CD4-positive, CD25-positive, alpha-beta regulatory T cell (primary cell): ENCODE measurements around the gene PITPNM1. TPM values are rescaled to one million over a fixed set of nuclear protein-coding genes. Genes with fewer than 3 reads are reported as not detected.

Experiments used
- ATAC-seq, 2 donors: fragments of 150-1000 bp; cut with Tn5 transposase; one replicate each; pipeline ENCODE4 v1.10.0; 2021; ENCODE audit warnings: low read depth in 2 of 2, moderate number of reproducible peaks in 2 of 2, moderate library complexity in 1 of 2
- DNase-seq, 3 donors: peaks; one replicate each; pipeline versions ENCODE4 v3.0.0 to v3.0.0-alpha.2; 2012 to 2022; ENCODE audit warnings: mixed read lengths in 1 of 3
- H3K27ac ChIP-seq: one replicate; pipeline ENCODE4 v1.7.0; 2013; ENCODE audit warnings: mild to moderate bottlenecking, low read length; ENCODE audit not compliant: insufficient read depth, poor library complexity, severe bottlenecking
- H3K27me3 ChIP-seq: one replicate; pipeline ENCODE4 v1.7.0; 2013; ENCODE audit warnings: low read length; ENCODE audit not compliant: control insufficient read depth, insufficient read depth
- H3K36me3 ChIP-seq: one replicate; pipeline ENCODE4 v1.7.0; 2013; ENCODE audit warnings: mild to moderate bottlenecking, low read length, moderate library complexity; ENCODE audit not compliant: control insufficient read depth, insufficient read depth
- H3K4me1 ChIP-seq: 2 replicates; pipeline ENCODE4 v1.7.0; 2013; ENCODE audit warnings: mild to moderate bottlenecking, low read length; ENCODE audit not compliant: insufficient read depth, control insufficient read depth, poor library complexity, severe bottlenecking
- H3K4me3 ChIP-seq: one replicate; pipeline ENCODE4 v1.7.0; 2013; ENCODE audit warnings: low read depth, mild to moderate bottlenecking, low read length, moderate library complexity
- H3K9me3 ChIP-seq, 2 experiments: 1 replicate in 1 of 2; 2 replicates in 1 of 2; pipeline ENCODE4 v1.7.0; 2013; ENCODE audit warnings: low read length in 2 of 2, mild to moderate bottlenecking in 1 of 2, moderate library complexity in 1 of 2; ENCODE audit not compliant: control insufficient read depth in 2 of 2
- H3K27ac Mint-ChIP-seq, 3 donors: one replicate each; pipeline ENCODE4 v1.8.0; 2020 to 2022; ENCODE audit warnings: mild to moderate bottlenecking in 3 of 3, mixed read lengths in 3 of 3, moderate library complexity in 2 of 3
- H3K27me3 Mint-ChIP-seq: one replicate; pipeline ENCODE4 v1.8.0; 2022; ENCODE audit warnings: mild to moderate bottlenecking, mixed read lengths
- H3K36me3 Mint-ChIP-seq: one replicate; pipeline ENCODE4 v1.8.0; 2020; ENCODE audit warnings: mixed read lengths
- H3K4me1 Mint-ChIP-seq, 4 donors: one replicate each; pipeline ENCODE4 v1.8.0; 2020 to 2022; ENCODE audit warnings: mixed read lengths in 4 of 4, mild to moderate bottlenecking in 1 of 4
- H3K4me3 Mint-ChIP-seq, 4 donors: one replicate each; pipeline ENCODE4 v1.8.0; 2020 to 2022; ENCODE audit warnings: mild to moderate bottlenecking in 4 of 4, mixed read lengths in 4 of 4, moderate library complexity in 3 of 4
- H3K9me3 Mint-ChIP-seq, 7 donors: one replicate each; pipeline ENCODE4 v1.8.0; 2020 to 2022; ENCODE audit warnings: mixed read lengths in 7 of 7, mild to moderate bottlenecking in 3 of 7, moderate library complexity in 2 of 7
- polyA plus RNA-seq, 4 donors: library from polyadenylated mRNA; unstranded; fragments of 300-500 nt; fragmentation: Illumina TruSeq; gene quantifications; one replicate each; pipeline ENCODE4 v1.2.3, GENCODE V29; 2021
- total RNA-seq: library from RNA; stranded (reverse); gene quantifications from one replicate; pipeline ENCODE4 v1.2.3, GENCODE V29; 2022

The PITPNM1 gene
- total and polyA plus RNA-seq, 5 donors from 2014 or later = 15.7 to 116 (median 17.9) TPM

DNA sequence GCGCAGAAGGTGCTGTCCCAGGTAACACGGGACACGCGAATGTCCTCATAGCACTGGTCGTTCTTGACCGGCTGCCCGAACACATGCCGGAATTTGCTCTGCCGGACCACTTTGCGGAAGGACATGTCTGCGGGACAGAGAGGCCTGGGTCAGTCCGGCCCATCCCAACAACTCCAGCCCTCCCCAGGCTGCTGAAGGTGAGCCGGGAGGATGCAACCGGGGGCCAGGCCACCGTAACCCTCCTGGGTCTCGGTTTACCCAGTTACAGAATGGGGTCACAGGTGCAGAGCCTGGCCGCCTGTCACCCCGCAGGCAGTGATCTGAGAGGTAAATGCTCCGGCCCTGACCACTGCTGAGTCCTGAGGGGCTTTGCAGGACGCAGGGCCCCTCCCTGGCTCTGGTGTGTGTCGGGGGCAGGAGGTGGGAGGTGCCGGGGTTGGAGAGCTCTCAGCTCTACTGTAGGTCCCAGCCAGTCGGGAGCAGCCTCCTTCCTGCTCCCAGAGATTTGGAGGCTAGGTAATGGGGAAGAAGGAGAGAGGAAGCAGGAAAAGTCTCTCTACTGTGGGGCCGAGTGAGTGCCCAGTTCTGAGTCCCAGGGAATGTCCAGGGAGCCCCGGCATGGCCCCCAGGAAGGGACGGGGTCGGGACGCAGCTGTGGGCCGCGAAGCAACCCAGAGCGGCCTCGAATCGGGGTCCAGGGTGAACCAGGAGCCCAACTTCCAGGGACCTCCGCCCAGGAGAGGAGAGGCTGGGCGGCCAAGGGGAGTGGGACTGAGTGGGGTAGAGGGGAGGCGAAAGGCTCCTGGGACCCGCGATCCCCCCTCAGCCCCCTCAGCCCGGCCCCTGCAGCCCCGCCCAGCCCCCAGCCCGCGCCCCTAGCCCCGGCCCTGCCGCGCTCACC lies 62.4 kb downstream of the PITPNM1 start:
- Histone ChIP-seq H3K27me3 (no peaks in the 10 kb centered on the region), H3K36me3 (no peaks in the 10 kb centered on the region), H3K9me3 (no peaks in the 10 kb centered on the region), H3K4me3 (no peak overlapping the region), H3K27ac (peak overlapping the region; percentile 94), H3K4me1 (peaks cover 97% of the 10 kb centered on the region)
- H3K9me3 Mint-ChIP-seq = peaks cover 0 to 2% (median 0%) of the 10 kb centered on the region in 7 donors
- H3K4me1 Mint-ChIP-seq = peaks cover 11 to 85% (median 51%) of the 10 kb centered on the region in 4 donors
- no peaks in the 10 kb centered on the region for H3K27me3 Mint-ChIP-seq
- peak overlapping the region; percentile 57 to 94 (median 74) for H3K4me3 Mint-ChIP-seq
- ATAC-seq (no peak), DNase-seq (no peak)
- H3K27ac Mint-ChIP-seq = peak overlapping the region; percentile 50 to 90 (median 89)
- no peaks in the 10 kb centered on the region for H3K36me3 Mint-ChIP-seq

Other genes starting within 250 kb of the PITPNM1 start
- gene GRK2, start 238.9 kb downstream of the PITPNM1 start, total RNA-seq = 295 TPM
- gene GRK2, start 238.9 kb downstream of the PITPNM1 start, polyA plus RNA-seq = 10 to 100 TPM; 13.2 to 27.8 (median 19.3) TPM
- 158 TPM for gene ANKRD13D, start 216.1 kb downstream of the PITPNM1 start, total RNA-seq
- gene ANKRD13D, start 216.1 kb downstream of the PITPNM1 start, polyA plus RNA-seq = 10 to 100 TPM in 3 of 4 donors, 1 to 10 TPM in 1; 9.5 to 18.9 (median 12.6) TPM
- gene SSH3, start 201.8 kb downstream of the PITPNM1 start, total RNA-seq = 24.4 TPM
- 1 to 10 TPM; 2.3 to 7.1 (median 3.1) TPM for gene SSH3, start 201.8 kb downstream of the PITPNM1 start, polyA plus RNA-seq
- 60.6 TPM for gene POLD4, start 151.8 kb downstream of the PITPNM1 start, total RNA-seq
- gene POLD4, start 151.8 kb downstream of the PITPNM1 start, polyA plus RNA-seq = 100 to 1,000 TPM; 103 to 127 (median 118) TPM
- 3.0 TPM for gene CLCF1, start 131.8 kb downstream of the PITPNM1 start, total RNA-seq
- gene CLCF1, start 131.8 kb downstream of the PITPNM1 start, polyA plus RNA-seq = 1 to 10 TPM in 1 of 4 donors, under 1 TPM in 3; 0.10 to 1.3 (median 0.40) TPM
- 27.5 TPM for gene RAD9A, start 113.4 kb downstream of the PITPNM1 start, total RNA-seq
- 1 to 10 TPM; 3.5 to 6.7 (median 6.4) TPM for gene RAD9A, start 113.4 kb downstream of the PITPNM1 start, polyA plus RNA-seq
- gene PPP1CA, start 103.5 kb downstream of the PITPNM1 start, total RNA-seq = 160 TPM
- gene PPP1CA, start 103.5 kb downstream of the PITPNM1 start, polyA plus RNA-seq = 100 to 1,000 TPM; 547 to 762 (median 622) TPM
- gene TBC1D10C, start 101.3 kb downstream of the PITPNM1 start, total RNA-seq = 312 TPM
- 100 to 1,000 TPM; 328 to 504 (median 378) TPM for gene TBC1D10C, start 101.3 kb downstream of the PITPNM1 start, polyA plus RNA-seq
- gene CARNS1, start 89.7 kb downstream of the PITPNM1 start, total RNA-seq = 7.8 TPM
- 1 to 10 TPM in 2 of 4 donors, under 1 TPM in 2; 0.63 to 2.3 (median 1.1) TPM for gene CARNS1, start 89.7 kb downstream of the PITPNM1 start, polyA plus RNA-seq
- gene RPS6KB2, start 76.9 kb downstream of the PITPNM1 start, total RNA-seq = 66.0 TPM
- 10 to 100 TPM; 44.4 to 61.5 (median 50.3) TPM for gene RPS6KB2, start 76.9 kb downstream of the PITPNM1 start, polyA plus RNA-seq
- gene PTPRCAP, start 67.7 kb downstream of the PITPNM1 start, total RNA-seq = 291 TPM
- 1,000 to 10,000 TPM in 1 of 4 donors, 100 to 1,000 TPM in 3; 829 to 1,084 (median 978) TPM for gene PTPRCAP, start 67.7 kb downstream of the PITPNM1 start, polyA plus RNA-seq
- gene CORO1B, start 61.9 kb downstream of the PITPNM1 start, total RNA-seq = 70.5 TPM
- gene CORO1B, start 61.9 kb downstream of the PITPNM1 start, polyA plus RNA-seq = 100 to 1,000 TPM in 1 of 4 donors, 10 to 100 TPM in 3; 46.8 to 109 (median 72.8) TPM
- not detected for gene GPR152, start 52.6 kb downstream of the PITPNM1 start, total RNA-seq
- under 1 TPM; 0.13 to 0.84 (median 0.35) TPM for gene GPR152, start 52.6 kb downstream of the PITPNM1 start, polyA plus RNA-seq
- gene CABP4, start 50.0 kb downstream of the PITPNM1 start, total RNA-seq = 13.2 TPM
- gene CABP4, start 50.0 kb downstream of the PITPNM1 start, polyA plus RNA-seq = 1 to 10 TPM in 1 of 4 donors, under 1 TPM in 3; 0.57 to 1.2 (median 0.92) TPM
- 48.7 TPM for gene TMEM134, start 36.1 kb downstream of the PITPNM1 start, total RNA-seq
- 100 to 1,000 TPM; 148 to 228 (median 172) TPM for gene TMEM134, start 36.1 kb downstream of the PITPNM1 start, polyA plus RNA-seq
- gene AIP, start 22.3 kb downstream of the PITPNM1 start, total RNA-seq = 124 TPM
- gene AIP, start 22.3 kb downstream of the PITPNM1 start, polyA plus RNA-seq = 100 to 1,000 TPM; 200 to 234 (median 219) TPM
- gene CDK2AP2, start 2.8 kb upstream of the PITPNM1 start, total RNA-seq = 38.5 TPM
- 100 to 1,000 TPM; 113 to 135 (median 128) TPM for gene CDK2AP2, start 2.8 kb upstream of the PITPNM1 start, polyA plus RNA-seq
- gene CABP2, start 18.1 kb upstream of the PITPNM1 start, total RNA-seq = not detected
- gene CABP2, start 18.1 kb upstream of the PITPNM1 start, polyA plus RNA-seq = not detected
- gene GSTP1, start 78.4 kb upstream of the PITPNM1 start, total RNA-seq = 55.7 TPM
- 100 to 1,000 TPM; 180 to 231 (median 219) TPM for gene GSTP1, start 78.4 kb upstream of the PITPNM1 start, polyA plus RNA-seq
- gene NDUFV1, start 101.6 kb upstream of the PITPNM1 start, total RNA-seq = 204 TPM
- 100 to 1,000 TPM; 101 to 128 (median 113) TPM for gene NDUFV1, start 101.6 kb upstream of the PITPNM1 start, polyA plus RNA-seq
- 1.9 TPM for gene NUDT8, start 124.6 kb upstream of the PITPNM1 start, total RNA-seq
- 1 to 10 TPM; 1.2 to 3.7 (median 2.6) TPM for gene NUDT8, start 124.6 kb upstream of the PITPNM1 start, polyA plus RNA-seq
- not detected for gene TBX10, start 134.4 kb upstream of the PITPNM1 start, total RNA-seq
- gene TBX10, start 134.4 kb upstream of the PITPNM1 start, polyA plus RNA-seq = not detected
- gene ACY3, start 145.4 kb upstream of the PITPNM1 start, total RNA-seq = 0.57 TPM
- 1 to 10 TPM in 1 of 4 donors, under 1 TPM in 2, not detected in 1; 0.37 to 1.1 (median 0.59) TPM for gene ACY3, start 145.4 kb upstream of the PITPNM1 start, polyA plus RNA-seq
- not detected for gene ALDH3B2, start 169.3 kb upstream of the PITPNM1 start, total RNA-seq
- gene ALDH3B2, start 169.3 kb upstream of the PITPNM1 start, polyA plus RNA-seq = not detected